ENCODE measurements around the gene CDH12. TPM values are rescaled to one million over a fixed set of nuclear protein-coding genes. Genes with fewer than 3 reads are reported as not detected.
"Not testable (repeated sequence)": the region's sequence is repeated elsewhere in the genome, so short reads cannot be mapped to it uniquely, and the experiment has no call there.

CDH12 gene
- total and polyA plus RNA-seq, 10 donors, result 0.32 TPM; not detected in 9

- Histone ChIP-seq H3K4me3 (no peak overlapping the region), H3K9me3 (no peaks in the 10 kb centered on the region), H3K36me3 (no peaks in the 10 kb centered on the region), H3K4me1 (no peaks in the 10 kb centered on the region), H3K27ac (no peak overlapping the region), H3K27me3 (replicated peaks in 1 of 7) (no peaks in the 10 kb centered on the region)
- TF ChIP-seq POLR2AphosphoS5 (IDR thresholded peaks at IDR 0.05) (no peak), CTCF (IDR thresholded peaks at IDR 0.05 in 8 of 11, conservative IDR thresholded peaks at IDR 0.05 in 3 of 11) (no peak), POLR2A (IDR thresholded peaks at IDR 0.05) (no peak)
- intact Hi-C loops (cut with DNase I; ENCODE audit: low total_unique reads), result no loop called here
- DNase-seq, result no peak
Observed at GRCh38 chr5:22316294-22316693, 536.9 kb downstream of the CDH12 start.

- H3K9me3 ChIP-seq; H3K4me1 ChIP-seq; DNase-seq; H3K27me3 ChIP-seq (replicated peaks in 1 of 7); intact Hi-C loops (cut with DNase I; ENCODE audit: low total_unique reads); H3K36me3 ChIP-seq; H3K4me3 ChIP-seq; H3K27ac ChIP-seq: not testable (repeated sequence)
- WGBS, 5 donors, result 83 to 93% (median 91%) methylated on average over 14 to 15 of the region's 15 CpGs
Observed at GRCh38 chr5:22315052-22315451, 538.1 kb downstream of the CDH12 start.

GRCh38 chr5:22314548-22314947 is 538.6 kb downstream of the CDH12 start:
- no peaks in the 10 kb centered on the region for H3K36me3 ChIP-seq
- no peaks in the 10 kb centered on the region for H3K4me1 ChIP-seq
- no peak overlapping the region for H3K27ac ChIP-seq
- TF ChIP-seq POLR2AphosphoS5 (IDR thresholded peaks at IDR 0.05), result no peak
- no peak for TF ChIP-seq POLR2A (IDR thresholded peaks at IDR 0.05)
- no peak for TF ChIP-seq CTCF (IDR thresholded peaks at IDR 0.05 in 8 of 11, conservative IDR thresholded peaks at IDR 0.05 in 3 of 11)
- no peak for DNase-seq
- WGBS, 5 donors, result 82 to 88% (median 84%) methylated on average over 6 of the region's 6 CpGs
- H3K4me3 ChIP-seq, result no peak overlapping the region
- no peaks in the 10 kb centered on the region for H3K27me3 ChIP-seq (replicated peaks in 1 of 7)
- intact Hi-C loops (cut with DNase I; ENCODE audit: low total_unique reads), result no loop called here
- no peaks in the 10 kb centered on the region for H3K9me3 ChIP-seq

- DNase-seq, result no peak
- intact Hi-C loops (cut with DNase I; ENCODE audit: low total_unique reads), result no loop called here
- H3K9me3 ChIP-seq, result no peaks in the 10 kb centered on the region
- no peak overlapping the region for H3K4me3 ChIP-seq
- WGBS, 5 donors, result 78 to 83% (median 82%) methylated on average over 2 of the region's 2 CpGs
- no peak for TF ChIP-seq POLR2AphosphoS5 (IDR thresholded peaks at IDR 0.05)
- no peak for TF ChIP-seq POLR2A (IDR thresholded peaks at IDR 0.05)
- no peak for TF ChIP-seq CTCF (IDR thresholded peaks at IDR 0.05 in 8 of 11, conservative IDR thresholded peaks at IDR 0.05 in 3 of 11)
- H3K4me1 ChIP-seq, result no peaks in the 10 kb centered on the region
- H3K36me3 ChIP-seq, result no peaks in the 10 kb centered on the region
- no peak overlapping the region for H3K27ac ChIP-seq
- H3K27me3 ChIP-seq (replicated peaks in 1 of 7), result no peaks in the 10 kb centered on the region
Observed at GRCh38 chr5:22306011-22306410, 547.1 kb downstream of the CDH12 start.

GRCh38 chr5:22295832-22296231 is 557.3 kb downstream of the CDH12 start:
- H3K27me3 ChIP-seq (replicated peaks in 1 of 7), result no peaks in the 10 kb centered on the region
- TF ChIP-seq POLR2A (IDR thresholded peaks at IDR 0.05), result no peak
- TF ChIP-seq CTCF (IDR thresholded peaks at IDR 0.05 in 8 of 11, conservative IDR thresholded peaks at IDR 0.05 in 3 of 11), result no peak
- no peak for TF ChIP-seq POLR2AphosphoS5 (IDR thresholded peaks at IDR 0.05)
- H3K4me1 ChIP-seq, result no peaks in the 10 kb centered on the region
- H3K36me3 ChIP-seq, result no peaks in the 10 kb centered on the region
- H3K9me3 ChIP-seq, result peaks cover 4 to 42% (median 37%) of the 10 kb centered on the region in 8 donors
- 67 to 84% (median 76%) methylated on average over 1 of the region's 1 CpG for WGBS, 5 donors
- H3K27ac ChIP-seq, result no peak overlapping the region
- no peak for DNase-seq
- intact Hi-C loops (cut with DNase I; ENCODE audit: low total_unique reads), result no loop called here
- no peak overlapping the region for H3K4me3 ChIP-seq
